HepG2 (cell line): ENCODE data around the gene STIMATE. TPM values are rescaled to one million over a fixed set of nuclear protein-coding genes. Genes with fewer than 3 reads are reported as not detected.

ENCODE experiments used
- ATAC-seq: fragments of 200-7000 bp; cut with Tn5 transposase; 3 replicates; pipeline ENCODE4 v1.9.1; 2020; ENCODE audit warnings: mild to moderate bottlenecking, moderate library complexity
- BruUV-seq: library from RNA; stranded (reverse); fragments of 400-500 nt; replicated peaks from 2 replicates; lab custom pipeline; 2021; lab: Mats Ljungman, UMichigan
- CTCF ChIA-PET: fragments of 300-600 bp; formaldehyde crosslinking; extraction: SDS; loops from one replicate; lab custom pipeline; 2021; ENCODE audit warnings: low total read pairs, inconsistent platforms, low intra/inter-chr PET ratio; lab: Yijun Ruan, JAX
- POLR2A ChIA-PET: fragments of 350-600 bp; sonication (Branson Sonifier 250); formaldehyde crosslinking; loops from one replicate; lab custom pipeline; 2020; ENCODE audit warnings: antibody characterized with exemption, inconsistent platforms; lab: Yijun Ruan, JAX
- DNase-seq: peaks from one replicate; pipeline ENCODE4 v3.0.0-alpha.2; 2015; ENCODE audit warnings: low spot score
- FAIRE-seq: peaks from 3 replicates; lab custom pipeline; 2011; peaks lifted over from hg19 to GRCh38; lab: Jason Lieb, UNC
- H2AFZ ChIP-seq: one replicate; pipeline ENCODE4 v1.6.1; 2011; ENCODE audit warnings: low read length, inconsistent platforms
- H3K27ac ChIP-seq: fragments of 300-600 bp; 3 replicates; pipeline ENCODE4 v1.8.0; 2011; ENCODE audit warnings: mixed run types, mild to moderate bottlenecking, mixed read lengths, low read length, inconsistent platforms; ENCODE audit not compliant: insufficient read depth; ENCODE audit errors: extremely low read length
- H3K27me3 ChIP-seq, 2 experiments: fragments of 200-600 bp in 1 of 2; 2 replicates in 1 of 2; 3 replicates in 1 of 2; pipeline versions ENCODE4 v1.6.0 to v1.8.0; 2011; ENCODE audit warnings: low read length in 2 of 2, mild to moderate bottlenecking in 2 of 2, moderate library complexity in 2 of 2, inconsistent platforms in 1 of 2; ENCODE audit not compliant: insufficient read depth in 2 of 2, control insufficient read depth in 1 of 2
- H3K36me3 ChIP-seq, 2 experiments: fragments of 200-600 bp in 1 of 2; replicated peaks in 1 of 2; 2 replicates in 1 of 2; 3 replicates in 1 of 2; pipeline versions ENCODE4 v1.5.1 to v1.8.0; 2011; ENCODE audit warnings: low read length in 2 of 2, inconsistent platforms in 1 of 2; ENCODE audit not compliant: insufficient read depth in 2 of 2, control insufficient read depth in 1 of 2
- H3K4me1 ChIP-seq: 2 replicates; pipeline ENCODE4 v1.5.1; 2012; ENCODE audit warnings: low read length, inconsistent platforms; ENCODE audit not compliant: insufficient read depth
- H3K4me2 ChIP-seq: 2 replicates; pipeline ENCODE4 v1.6.0; 2011; ENCODE audit warnings: low read depth, low read length, inconsistent platforms
- H3K4me3 ChIP-seq, 3 experiments: fragments of 200-600 bp in 1 of 3; sonication (generic), shearing (Covaris generic) in 1 of 3; replicated peaks in 1 of 3; 2 replicates each; pipeline ENCODE4 v1.5.1; 2011 to 2016; ENCODE audit warnings: low read length in 3 of 3, inconsistent platforms in 2 of 3, low read depth in 2 of 3, mild to moderate bottlenecking in 2 of 3, control low read depth in 1 of 3, mixed read lengths in 1 of 3; ENCODE audit not compliant: insufficient read depth in 1 of 3
- H3K79me2 ChIP-seq: one replicate; pipeline ENCODE4 v1.6.1; 2011; ENCODE audit warnings: low read length, inconsistent platforms; ENCODE audit not compliant: insufficient read depth
- H3K9ac ChIP-seq: 2 replicates; pipeline ENCODE4 v1.6.0; 2011; ENCODE audit warnings: mild to moderate bottlenecking, low read depth, low read length, inconsistent platforms; ENCODE audit not compliant: insufficient read depth
- H3K9me3 ChIP-seq: 2 replicates; pipeline ENCODE4 v1.5.1; 2012; ENCODE audit warnings: mild to moderate bottlenecking, low read length
- H4K20me1 ChIP-seq: 2 replicates; pipeline ENCODE4 v1.6.0; 2011; ENCODE audit warnings: inconsistent platforms, mild to moderate bottlenecking, low read length, moderate library complexity; ENCODE audit not compliant: insufficient read depth
- CEBPG ChIP-seq: IDR thresholded peaks from 2 replicates; pipeline ENCODE4 v1.6.1; 2016
- MAFF ChIP-seq: IDR thresholded peaks from 2 replicates; pipeline ENCODE4 v1.6.1; 2011; ENCODE audit warnings: low read depth, low read length, improper control_type of control experiment
- MAFK ChIP-seq, 2 experiments: IDR thresholded peaks in 1 of 2; conservative IDR thresholded peaks in 1 of 2; 2 replicates each; pipeline ENCODE4 v1.6.1; 2011; ENCODE audit warnings: improper control_type of control experiment in 2 of 2, low read length in 2 of 2
- MIXL1 ChIP-seq: IDR thresholded peaks from 2 replicates; pipeline ENCODE4 v1.6.1; 2016
- NR2C2 ChIP-seq: sonication (generic); formaldehyde crosslinking; IDR thresholded peaks from 2 replicates; pipeline ENCODE4 v1.4.0; 2020; ENCODE audit warnings: missing genetic modification reagents, mild to moderate bottlenecking, moderate library complexity, borderline replicate concordance
- RBM22 ChIP-seq: fragments of 200-400 bp; formaldehyde crosslinking; optimal IDR thresholded peaks from 2 replicates; pipeline ENCODE3; 2017; ENCODE audit warnings: mild to moderate bottlenecking, low read length, moderate library complexity
- ZHX2 ChIP-seq, 2 experiments: sonication (generic) in 1 of 2; formaldehyde crosslinking in 1 of 2; IDR thresholded peaks; 2 replicates each; pipeline versions ENCODE4 v1.6.1 to v1.9.0; 2014 to 2022; ENCODE audit warnings: antibody characterized with exemption in 1 of 2, borderline replicate concordance in 1 of 2, inconsistent platforms in 1 of 2, low read depth in 1 of 2, missing genetic modification reagents in 1 of 2
- ZNF710 ChIP-seq: sonication (generic); formaldehyde crosslinking; IDR thresholded peaks from 2 replicates; pipeline ENCODE4 v1.5.0; 2020; ENCODE audit warnings: mild to moderate bottlenecking, missing genetic modification reagents, borderline replicate concordance
- ZNF800 ChIP-seq: sonication (generic); formaldehyde crosslinking; IDR thresholded peaks from 2 replicates; pipeline ENCODE4 v1.4.0; 2020; ENCODE audit warnings: missing genetic modification reagents
- ZSCAN22 ChIP-seq: sonication (generic); formaldehyde crosslinking; IDR thresholded peaks from 2 replicates; pipeline ENCODE4 v1.4.0; 2020; ENCODE audit warnings: mild to moderate bottlenecking, missing genetic modification reagents
- WGBS: methylation state at CpG from one replicate; pipeline ENCODE4 v1.1.6; 2017; ENCODE audit warnings: low lambda C conversion rate; 5-methylcytosine and 5-hydroxymethylcytosine counted together
- in situ Hi-C: cut with HindIII; loops from 2 replicates; pipeline ENCODE4 v1.10.0; 2017; ENCODE audit warnings: low pct_unique_long_range_greater_than_20kb; ENCODE audit not compliant: extremely low pct_ligation_motif_present
- intact Hi-C: fragments of 100-400 bp; cut with micrococcal nuclease; formaldehyde crosslinking; loops from one replicate; pipeline ENCODE4 v1.10.0; 2022; ENCODE audit not compliant: unreplicated experiment
- polyA plus RNA-seq, 8 experiments: library from polyadenylated mRNA; depleted of rRNA in 3 of 8; stranded (reverse) in 7 of 8; unstranded in 1 of 8; fragments of >200 nt; fragmentation: Illumina TruSeq in 4 of 8; extraction: Trizol in 4 of 8; gene quantifications; 2 replicates each; pipeline versions ENCODE4 v1.2.1 to v1.2.3, GENCODE V29; 2011 to 2016; ENCODE audit warnings: low read depth in 4 of 8, missing spikeins in 1 of 8, mixed read lengths in 1 of 8; ENCODE audit not compliant: insufficient read depth in 1 of 8
- total RNA-seq, 5 experiments: library from RNA; depleted of rRNA; stranded (reverse); fragments of >200 nt; fragmentation: Illumina TruSeq; extraction: Trizol; gene quantifications; 2 replicates each; pipeline ENCODE4 v1.2.3, GENCODE V29; 2016; ENCODE audit warnings: low read depth in 1 of 5

The STIMATE gene
- total and polyA plus RNA-seq, 2 of the 13 experiments (the other 11 are each of a cell fraction or from before 2014, with no cell fraction given), result 5.7 to 11.7 TPM

GRCh38 chr3:52830535-52831258, 66.7 kb downstream of the STIMATE start, which contains the start of gene ITIH4 (continued):
- no peak for TF ChIP-seq ZNF710

- ATAC-seq, result no peak
- H3K27ac ChIP-seq, result no peak overlapping the region
- H3K4me2 ChIP-seq, result peak overlapping the region; percentile 86
- peak overlapping the region in 2 of 3 experiments; percentile 25 to 60; a peak in 5 of 6 replicates for H3K4me3 ChIP-seq
- in situ Hi-C loops, result no loop called here
- no peaks in the 10 kb centered on the region for H3K9me3 ChIP-seq
- H3K36me3 ChIP-seq, result no peaks in the 10 kb centered on the region
- BruUV-seq, result TSS peak; percentile 47
- 23% methylated on average over 5 of the region's 10 CpGs for WGBS
- no peak overlapping the region for H3K9ac ChIP-seq
- peak overlapping the region; percentile 18 for H2AFZ ChIP-seq
- H3K4me1 ChIP-seq, result peaks cover 78% of the 10 kb centered on the region
- no peak for FAIRE-seq
- H4K20me1 ChIP-seq, result no peaks in the 10 kb centered on the region
- H3K27me3 ChIP-seq, result no peaks in the 10 kb centered on the region
- CTCF ChIA-PET, result no interaction called here
- POLR2A ChIA-PET, result interaction anchor here (0.6 to 1.6 kb wide), 4 partner anchors 9 to 59 kb away, joined by 3 to 4 read pairs (median 4); partner anchors contain the start of gene NEK4
- intact Hi-C loops, result loop anchor here (2.0 to 10.0 kb wide), 2 partner anchors 15 to 55 kb away; partner anchors contain the start of genes ITIH1 and NEK4
- no peaks in the 10 kb centered on the region for H3K79me2 ChIP-seq
- no peak for DNase-seq
- TF ChIP-seq ZSCAN22 (peak; percentile 74; the same call in 1 of the 2 replicates), MIXL1 (CRISPR knock-in tag) (no peak), ZNF800 (CRISPR knock-in tag) (0 out of 2 replicates have a peak, but pooled peaks have one; percentile 25), CEBPG (CRISPR knock-in tag) (no peak), ZHX2 (IDR thresholded peaks at IDR 0.05; ENCODE audit: low read depth) (no peak), ZHX2 (CRISPR knock-in tag; IDR thresholded peaks at IDR 0.05; ENCODE audit: borderline replicate concordance) (no peak), MAFK (conservative IDR thresholded peaks at IDR 0.05 in 1 of 2, IDR thresholded peaks at IDR 0.05 in 1 of 2; ENCODE audit: low read length in 2 of 2) (peak; percentile 76 to 78), RBM22 (no peak), NR2C2 (CRISPR knock-in tag) (no peak), MAFF (peak; percentile 59)
Observed at GRCh38 chr3:52829906-52830463, 67.4 kb downstream of the STIMATE start.
